ENCODE data around the gene TSHR.

The TSHR gene

GRCh38 chr14:80988735-80989429, 33.5 kb downstream of the TSHR start:
- no peak overlapping the region for H3K18ac ChIP-seq (ENCODE audit: low read depth in 1 of 2, low read length in 2 of 2)
- no peak overlapping the region for H2BK5ac ChIP-seq (ENCODE audit: low read depth, low read length, poor library complexity, severe bottlenecking)
- no peaks in the 10 kb centered on the region for H3K9me3 ChIP-seq (ENCODE audit: control insufficient read depth, low read length)
- no peak overlapping the region for H2AFZ ChIP-seq (ENCODE audit: low read depth, low read length)
- H3K4ac ChIP-seq (ENCODE audit: low read depth in 1 of 2, low read length in 2 of 2), result no peak overlapping the region
- no peak overlapping the region for H3K23ac ChIP-seq (ENCODE audit: low read length in 2 of 2)
- no peaks in the 10 kb centered on the region for H3K4me1 ChIP-seq (ENCODE audit: control insufficient read depth, insufficient read depth, low read depth, low read length)
- H3K27ac ChIP-seq (ENCODE audit: low read length, poor library complexity, severe bottlenecking), result no peak overlapping the region
- H4K91ac ChIP-seq (ENCODE audit: low read length), result no peak overlapping the region
- no peak for DNase-seq
- H3K36me3 ChIP-seq (ENCODE audit: control insufficient read depth in 1 of 2, insufficient read depth in 2 of 2, low read depth in 1 of 2, low read length in 2 of 2), result no peaks in the 10 kb centered on the region
- no peaks in the 10 kb centered on the region for H3K79me1 ChIP-seq (replicated peaks; ENCODE audit: low read length, poor library complexity, severe bottlenecking)
- H3K4me3 ChIP-seq (ENCODE audit: insufficient read depth in 1 of 2, low read depth in 1 of 2, low read length in 2 of 2), result no peak overlapping the region
- H2AK5ac ChIP-seq (ENCODE audit: low read length, severe bottlenecking), result no peak overlapping the region
- no peak overlapping the region for H2BK120ac ChIP-seq (ENCODE audit: low read depth, low read length)
- whole genome bisulfite sequencing, result 77% methylated on average over 6 of the region's 6 CpGs
- H2BK12ac ChIP-seq (ENCODE audit: low read length in 2 of 2), result no peak overlapping the region
- no peak overlapping the region for H3K9ac ChIP-seq (ENCODE audit: low read length)
- H2BK15ac ChIP-seq (ENCODE audit: low read depth, poor library complexity, severe bottlenecking), result no peak overlapping the region
- H3K14ac ChIP-seq (ENCODE audit: low read length in 2 of 2), result no peak overlapping the region
- no peak overlapping the region for H4K8ac ChIP-seq (ENCODE audit: low read length)
- no peak overlapping the region for H3K4me2 ChIP-seq (ENCODE audit: low read length, poor library complexity, severe bottlenecking)
- H3K27me3 ChIP-seq (ENCODE audit: control insufficient read depth in 1 of 2, insufficient read depth in 1 of 2, low read length in 2 of 2), result peaks cover 33 to 37% of the 10 kb centered on the region in 2 experiments

- no peak overlapping the region for H3K14ac ChIP-seq (ENCODE audit: low read length in 2 of 2)
- H3K4me1 ChIP-seq (ENCODE audit: control insufficient read depth, insufficient read depth, low read depth, low read length), result no peaks in the 10 kb centered on the region
- WGBS, result 94% methylated on average over 2 of the region's 3 CpGs
- no peaks in the 10 kb centered on the region for H3K79me1 ChIP-seq (replicated peaks; ENCODE audit: low read length, poor library complexity, severe bottlenecking)
- no peak overlapping the region for H3K23ac ChIP-seq (ENCODE audit: low read length in 2 of 2)
- H2BK12ac ChIP-seq (ENCODE audit: low read length in 2 of 2), result no peak overlapping the region
- H4K91ac ChIP-seq (ENCODE audit: low read length), result no peak overlapping the region
- H3K27ac ChIP-seq (ENCODE audit: low read length, poor library complexity, severe bottlenecking), result no peak overlapping the region
- H3K9me3 ChIP-seq (ENCODE audit: control insufficient read depth, low read length), result no peaks in the 10 kb centered on the region
- H2BK5ac ChIP-seq (ENCODE audit: low read depth, low read length, poor library complexity, severe bottlenecking), result no peak overlapping the region
- no peak overlapping the region for H2AFZ ChIP-seq (ENCODE audit: low read depth, low read length)
- no peak overlapping the region for H3K9ac ChIP-seq (ENCODE audit: low read length)
- no peaks in the 10 kb centered on the region for H3K36me3 ChIP-seq (ENCODE audit: control insufficient read depth in 1 of 2, insufficient read depth in 2 of 2, low read depth in 1 of 2, low read length in 2 of 2)
- H4K8ac ChIP-seq (ENCODE audit: low read length), result no peak overlapping the region
- H2AK5ac ChIP-seq (ENCODE audit: low read length, severe bottlenecking), result no peak overlapping the region
- H3K4ac ChIP-seq (ENCODE audit: low read depth in 1 of 2, low read length in 2 of 2), result no peak overlapping the region
- H3K4me3 ChIP-seq (ENCODE audit: insufficient read depth in 1 of 2, low read depth in 1 of 2, low read length in 2 of 2), result no peak overlapping the region
- H2BK15ac ChIP-seq (ENCODE audit: low read depth, poor library complexity, severe bottlenecking), result no peak overlapping the region
- DNase-seq, result no peak
- peaks cover 23 to 37% of the 10 kb centered on the region in 2 experiments for H3K27me3 ChIP-seq (ENCODE audit: control insufficient read depth in 1 of 2, insufficient read depth in 1 of 2, low read length in 2 of 2)
- H2BK120ac ChIP-seq (ENCODE audit: low read depth, low read length), result no peak overlapping the region
- no peak overlapping the region for H3K18ac ChIP-seq (ENCODE audit: low read depth in 1 of 2, low read length in 2 of 2)
- H3K4me2 ChIP-seq (ENCODE audit: low read length, poor library complexity, severe bottlenecking), result no peak overlapping the region
These were observed 37.2 kb downstream of the TSHR start for GRCh38 chr14:80992580-80992979.

- Histone ChIP-seq H4K8ac (ENCODE audit: low read length) (no peak overlapping the region), H3K18ac (ENCODE audit: low read depth in 1 of 2, low read length in 2 of 2) (no peak overlapping the region), H2BK5ac (ENCODE audit: low read depth, low read length, poor library complexity, severe bottlenecking) (no peak overlapping the region), H3K14ac (ENCODE audit: low read length in 2 of 2) (no peak overlapping the region), H3K4me3 (ENCODE audit: insufficient read depth in 1 of 2, low read depth in 1 of 2, low read length in 2 of 2) (peak overlapping the region in 1 of 2 experiments; percentile 48), H3K79me1 (replicated peaks; ENCODE audit: low read length, poor library complexity, severe bottlenecking) (no peaks in the 10 kb centered on the region), H2BK120ac (ENCODE audit: low read depth, low read length) (no peak overlapping the region), H2BK12ac (ENCODE audit: low read length in 2 of 2) (no peak overlapping the region), H3K27me3 (ENCODE audit: control insufficient read depth in 1 of 2, insufficient read depth in 1 of 2, low read length in 2 of 2) (peaks cover 0 to 17% of the 10 kb centered on the region in 2 experiments), H3K27ac (ENCODE audit: low read length, poor library complexity, severe bottlenecking) (no peak overlapping the region), H3K4ac (ENCODE audit: low read depth in 1 of 2, low read length in 2 of 2) (no peak overlapping the region), H2AFZ (ENCODE audit: low read depth, low read length) (no peak overlapping the region), H3K9ac (ENCODE audit: low read length) (peak overlapping the region; percentile 72), H4K91ac (ENCODE audit: low read length) (no peak overlapping the region), H3K4me2 (ENCODE audit: low read length, poor library complexity, severe bottlenecking) (no peak overlapping the region), H2BK15ac (ENCODE audit: low read depth, poor library complexity, severe bottlenecking) (no peak overlapping the region), H3K9me3 (ENCODE audit: control insufficient read depth, low read length) (no peaks in the 10 kb centered on the region), H3K23ac (ENCODE audit: low read length in 2 of 2) (no peak overlapping the region), H3K36me3 (ENCODE audit: control insufficient read depth in 1 of 2, insufficient read depth in 2 of 2, low read depth in 1 of 2, low read length in 2 of 2) (no peaks in the 10 kb centered on the region), H3K4me1 (ENCODE audit: control insufficient read depth, insufficient read depth, low read depth, low read length) (no peaks in the 10 kb centered on the region), H2AK5ac (ENCODE audit: low read length, severe bottlenecking) (no peak overlapping the region)
- peak; percentile 74 for DNase-seq
- 72% methylated on average over 11 of the region's 13 CpGs for WGBS
These were observed 40.9 kb downstream of the TSHR start for GRCh38 chr14:80996049-80996901.

- Histone ChIP-seq H3K4ac (ENCODE audit: low read depth in 1 of 2, low read length in 2 of 2) (no peak overlapping the region), H3K9me3 (ENCODE audit: control insufficient read depth, low read length) (no peaks in the 10 kb centered on the region), H2BK12ac (ENCODE audit: low read length in 2 of 2) (no peak overlapping the region), H4K91ac (ENCODE audit: low read length) (no peak overlapping the region), H2BK15ac (ENCODE audit: low read depth, poor library complexity, severe bottlenecking) (no peak overlapping the region), H3K36me3 (ENCODE audit: control insufficient read depth in 1 of 2, insufficient read depth in 2 of 2, low read depth in 1 of 2, low read length in 2 of 2) (no peaks in the 10 kb centered on the region), H2BK5ac (ENCODE audit: low read depth, low read length, poor library complexity, severe bottlenecking) (no peak overlapping the region), H3K14ac (ENCODE audit: low read length in 2 of 2) (no peak overlapping the region), H4K8ac (ENCODE audit: low read length) (no peak overlapping the region), H2BK120ac (ENCODE audit: low read depth, low read length) (no peak overlapping the region), H3K4me2 (ENCODE audit: low read length, poor library complexity, severe bottlenecking) (no peak overlapping the region), H3K18ac (ENCODE audit: low read depth in 1 of 2, low read length in 2 of 2) (no peak overlapping the region), H3K79me1 (replicated peaks; ENCODE audit: low read length, poor library complexity, severe bottlenecking) (no peaks in the 10 kb centered on the region), H3K27me3 (ENCODE audit: control insufficient read depth in 1 of 2, insufficient read depth in 1 of 2, low read length in 2 of 2) (peaks cover 0 to 7% of the 10 kb centered on the region in 2 experiments), H2AK5ac (ENCODE audit: low read length, severe bottlenecking) (no peak overlapping the region), H3K27ac (ENCODE audit: low read length, poor library complexity, severe bottlenecking) (no peak overlapping the region), H2AFZ (ENCODE audit: low read depth, low read length) (no peak overlapping the region), H3K4me3 (ENCODE audit: insufficient read depth in 1 of 2, low read depth in 1 of 2, low read length in 2 of 2) (no peak overlapping the region), H3K23ac (ENCODE audit: low read length in 2 of 2) (no peak overlapping the region), H3K4me1 (ENCODE audit: control insufficient read depth, insufficient read depth, low read depth, low read length) (no peaks in the 10 kb centered on the region), H3K9ac (ENCODE audit: low read length) (no peak overlapping the region)
- DNase-seq, result no peak
- 78% methylated on average over 6 of the region's 6 CpGs for WGBS
These were observed 46.0 kb downstream of the TSHR start for GRCh38 chr14:81001447-81001846.

Data from mesenchymal stem cell (in vitro differentiated cells and primary cell).